GM10847 (cell line): ENCODE measurements around the gene TSHZ3.

Experiments used
- POLR2A ChIP-seq: IDR thresholded peaks from 2 replicates; pipeline ENCODE4 v1.6.1; 2011; ENCODE audit not compliant: insufficient read length; ENCODE audit errors: extremely low read depth

Gene TSHZ3

DNA sequence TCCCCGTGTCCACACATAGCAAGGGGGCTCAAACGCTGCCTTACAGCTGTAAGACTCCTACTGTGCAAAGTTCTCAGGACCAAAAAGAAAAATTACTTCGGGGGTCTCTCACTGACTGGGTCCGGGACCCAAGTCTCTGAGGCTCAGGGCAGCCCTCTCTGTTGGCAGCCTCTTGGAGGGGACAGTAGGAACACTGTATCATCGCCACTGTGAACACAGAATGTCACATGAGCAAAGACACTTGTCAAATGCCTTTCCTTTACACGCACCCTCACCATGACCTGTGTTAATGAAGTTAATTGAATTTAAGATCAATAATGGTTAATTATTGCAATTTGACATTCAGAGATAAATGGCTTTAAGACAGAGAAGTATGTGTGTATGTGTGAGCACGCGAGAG lies 49.6 kb downstream of the TSHZ3 start:
- TF ChIP-seq POLR2A = no peak

DNA sequence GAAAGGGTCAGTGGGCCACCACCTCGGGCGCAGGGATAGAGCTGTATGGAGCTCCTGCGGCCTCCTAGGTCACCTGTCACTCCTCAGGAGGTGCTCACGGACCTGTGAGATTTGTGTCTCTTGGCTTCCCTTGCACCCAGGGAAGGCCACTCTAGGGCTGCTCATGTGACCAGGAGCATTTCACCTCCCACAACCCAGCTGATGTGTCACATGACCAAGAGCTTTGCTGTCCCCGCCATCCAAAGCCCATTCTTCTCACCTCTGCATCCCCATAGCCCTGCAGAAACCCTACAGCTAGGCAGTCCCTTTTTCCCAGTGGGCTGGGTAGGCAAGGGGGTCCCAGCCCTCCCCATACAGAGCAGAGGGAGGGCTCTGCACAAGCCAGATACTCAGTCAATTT lies 51.2 kb downstream of the TSHZ3 start:
- TF ChIP-seq POLR2A = no peak

DNA sequence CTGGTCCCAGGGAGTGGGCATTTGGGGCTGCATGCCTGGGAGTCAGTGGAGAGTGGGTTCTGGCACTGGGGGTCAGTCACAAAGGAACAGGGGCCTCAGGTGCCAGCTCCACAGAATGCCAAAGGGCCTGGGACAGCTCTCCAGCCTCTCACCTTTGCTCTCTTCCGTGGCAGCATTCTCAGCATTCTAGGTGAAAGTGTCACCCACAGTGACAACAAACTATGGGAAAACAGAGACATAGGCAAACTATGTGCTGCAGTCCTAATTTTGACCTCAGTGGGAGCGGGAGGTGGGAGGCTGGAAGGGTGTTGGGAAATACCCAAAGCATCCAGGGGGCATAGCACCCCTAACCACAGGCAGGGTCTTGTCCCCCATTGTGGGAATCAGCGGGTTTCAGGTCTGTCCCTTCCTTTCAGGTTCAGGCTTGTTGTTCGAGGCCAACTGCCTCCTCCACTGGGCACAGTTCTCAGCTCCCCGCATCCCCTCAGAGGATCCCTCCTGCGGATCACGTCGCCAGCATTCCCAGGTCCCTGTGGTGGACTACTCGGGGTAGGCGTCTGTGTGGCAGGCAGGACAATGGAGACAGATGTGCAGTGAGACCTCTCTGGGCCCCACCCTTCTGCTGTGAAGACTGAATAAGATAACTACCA lies 52.4 kb downstream of the TSHZ3 start:
- no peak for TF ChIP-seq POLR2A

DNA sequence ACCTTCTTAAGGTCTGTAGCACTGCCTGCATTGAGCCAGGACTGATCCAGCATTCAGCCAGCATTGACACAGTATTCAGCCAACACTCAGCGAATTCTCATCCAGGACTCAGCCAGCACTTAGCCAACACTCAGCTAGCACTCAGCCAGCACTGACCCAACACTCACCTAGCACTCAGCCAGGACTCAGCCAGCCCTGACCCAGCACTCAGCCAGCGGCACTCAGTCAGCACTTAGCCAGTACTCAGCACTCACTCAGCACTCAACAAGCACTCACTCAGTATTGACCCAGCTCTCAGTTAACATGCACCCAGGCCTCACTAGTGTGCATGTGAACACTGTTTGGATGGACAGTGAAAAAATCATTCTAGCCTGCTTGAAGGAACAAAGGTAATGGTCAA lies 55.0 kb downstream of the TSHZ3 start:
- TF ChIP-seq POLR2A = no peak

DNA sequence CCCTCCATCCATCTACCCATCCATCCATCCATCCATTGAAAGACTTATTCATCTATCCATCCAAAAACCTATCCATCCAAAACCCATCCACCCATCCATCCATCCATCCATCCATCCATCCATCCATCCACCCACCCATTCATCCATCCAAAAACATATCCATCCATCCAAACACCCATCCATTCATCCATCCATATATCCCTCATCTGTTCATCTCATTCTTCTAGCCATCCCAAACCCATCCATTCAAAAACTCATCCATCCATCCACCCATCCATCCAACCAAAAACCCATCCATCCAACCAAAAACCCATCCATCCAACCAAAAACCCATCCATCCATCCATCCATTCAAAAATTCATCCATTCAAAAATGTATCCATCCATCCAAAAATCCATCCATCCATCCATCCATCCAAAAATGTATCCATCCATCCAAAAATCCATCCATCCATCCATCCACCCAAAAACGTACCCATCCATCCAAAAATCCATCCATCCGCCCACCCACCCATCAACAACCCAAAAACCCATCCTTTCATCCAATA lies 56.5 kb downstream of the TSHZ3 start:
- no peak for TF ChIP-seq POLR2A

DNA sequence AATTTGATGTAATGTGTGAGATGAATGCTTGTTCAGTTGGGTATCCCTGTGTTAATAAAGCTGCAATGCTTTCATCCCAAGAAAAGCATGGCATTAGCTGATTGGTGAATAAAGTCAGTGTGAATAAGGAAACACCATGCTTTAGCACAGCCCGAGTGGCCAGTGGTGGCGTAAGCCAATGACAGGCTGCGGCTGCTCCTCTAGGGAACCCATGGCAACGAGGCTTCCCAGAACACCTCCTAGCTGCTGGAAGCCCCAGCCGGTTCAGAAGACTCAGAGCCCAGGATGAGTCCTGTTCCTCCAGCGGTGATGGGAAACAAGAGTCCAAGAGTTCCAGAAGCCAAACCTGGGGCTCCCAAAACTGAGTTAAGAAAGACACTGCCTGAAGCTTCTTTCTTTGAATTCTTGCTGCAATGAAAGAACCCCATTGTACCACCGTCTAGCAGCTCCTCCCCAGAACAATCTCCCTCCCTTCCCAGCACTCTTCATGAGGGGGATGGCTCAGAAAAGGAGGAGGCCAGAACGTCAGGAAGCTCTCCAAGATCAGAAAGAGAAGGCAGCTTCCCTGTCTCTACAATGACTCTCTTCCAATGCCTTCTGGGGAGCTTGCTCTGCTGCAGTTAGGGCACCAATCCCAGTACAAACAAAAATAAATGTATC lies 58.2 kb downstream of the TSHZ3 start:
- no peak for TF ChIP-seq POLR2A

DNA sequence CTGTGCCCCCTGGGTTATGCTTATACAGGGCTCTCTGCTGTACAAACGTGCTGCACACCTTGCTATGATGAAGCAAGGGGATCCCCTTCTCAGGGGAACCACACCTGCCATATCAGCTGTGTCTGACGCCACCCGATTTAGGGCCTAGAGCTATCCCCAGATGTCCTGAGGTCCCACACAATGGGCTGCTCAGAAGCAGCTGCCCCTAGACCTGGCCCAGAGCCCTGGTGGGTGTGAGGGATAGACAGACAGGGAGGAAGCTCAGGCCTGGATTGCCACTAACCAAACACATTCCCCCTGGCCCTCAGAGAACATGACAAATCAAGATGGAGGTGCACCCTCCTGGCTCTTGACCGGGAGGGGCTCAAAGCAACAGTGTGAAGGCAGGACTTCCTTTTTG lies 59.3 kb downstream of the TSHZ3 start:
- TF ChIP-seq POLR2A = no peak

DNA sequence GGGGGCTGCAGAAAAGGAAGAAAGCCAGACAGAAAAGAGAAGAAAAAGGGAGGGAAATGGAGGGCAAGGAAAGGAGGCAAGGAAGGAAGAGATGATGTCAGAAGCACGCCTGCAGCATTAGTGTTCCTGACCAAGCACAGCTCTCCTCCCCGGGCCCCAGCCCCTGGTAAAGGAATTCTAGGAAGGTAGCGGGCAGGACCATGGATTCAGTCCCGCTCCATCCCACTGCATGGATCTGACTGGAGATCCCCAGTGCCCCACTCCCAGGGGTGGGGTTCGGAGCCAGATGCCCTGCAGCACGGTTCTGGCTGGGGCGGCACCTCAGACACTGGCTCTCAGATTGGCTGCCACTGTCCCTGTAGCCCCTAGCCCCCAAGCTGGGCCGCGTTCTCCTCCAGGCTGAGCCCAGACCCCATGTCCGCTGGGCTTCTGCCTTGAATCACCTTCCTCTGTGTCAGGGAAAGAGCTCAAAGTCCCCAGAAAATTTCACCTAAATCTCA lies 59.8 kb downstream of the TSHZ3 start:
- no peak for TF ChIP-seq POLR2A

DNA sequence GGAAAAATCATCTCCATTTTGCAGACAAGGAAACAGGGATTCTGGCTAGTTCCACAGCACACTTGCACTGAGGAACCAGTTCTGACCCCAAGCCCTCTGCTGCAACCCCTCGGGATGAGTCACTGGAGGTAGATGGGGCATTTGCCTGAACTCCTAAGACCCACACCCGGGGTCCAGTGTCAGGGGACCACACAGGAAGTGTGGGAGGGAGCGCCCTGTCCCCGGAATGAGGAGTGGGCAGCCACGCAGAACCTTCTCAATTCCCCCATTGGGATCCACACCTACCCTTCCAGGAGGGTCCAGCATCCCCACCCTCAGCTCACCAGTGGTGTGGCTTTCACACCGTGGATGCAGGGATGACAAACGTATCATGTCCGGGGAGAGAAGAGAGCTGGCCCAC lies 62.7 kb downstream of the TSHZ3 start:
- no peak for TF ChIP-seq POLR2A

DNA sequence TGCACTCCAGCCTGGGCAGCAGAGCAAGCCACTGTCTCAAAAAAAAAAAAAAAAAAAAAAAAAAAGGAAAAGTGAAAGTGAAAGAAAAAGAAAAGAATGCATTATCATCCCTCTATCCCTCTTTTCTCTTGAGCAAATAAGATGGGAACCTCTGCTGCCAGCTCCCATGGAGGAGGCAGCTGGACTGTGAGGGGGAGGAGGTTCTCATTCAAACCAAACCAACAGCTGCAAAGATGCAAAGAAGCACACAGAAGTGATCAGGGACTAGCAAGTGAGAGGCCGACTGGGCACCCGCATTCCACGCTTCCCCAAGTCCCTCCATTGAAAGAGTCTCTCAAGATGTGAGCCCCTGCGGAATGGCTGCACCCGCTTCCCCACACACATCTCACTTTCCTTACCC lies 63.5 kb downstream of the TSHZ3 start:
- TF ChIP-seq POLR2A = no peak

DNA sequence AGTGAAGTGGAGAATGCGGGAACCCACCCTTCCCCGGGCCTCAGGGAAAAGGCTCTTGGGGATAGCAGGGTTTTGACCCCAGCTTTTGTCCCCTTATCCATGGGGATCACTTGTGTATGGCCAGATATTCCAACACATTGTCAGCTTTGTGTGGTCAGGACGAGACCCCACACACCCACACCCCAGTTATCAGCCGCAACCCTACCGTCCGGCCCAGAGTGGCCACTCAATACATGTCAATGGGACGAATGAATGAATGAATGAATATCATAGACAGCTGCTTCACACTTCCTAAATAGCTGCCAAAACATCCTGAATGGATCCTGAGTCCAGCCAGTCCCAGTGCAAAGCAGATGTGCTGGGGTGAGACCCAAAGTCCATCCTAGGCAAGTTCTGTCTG lies 64.6 kb downstream of the TSHZ3 start:
- no peak for TF ChIP-seq POLR2A

DNA sequence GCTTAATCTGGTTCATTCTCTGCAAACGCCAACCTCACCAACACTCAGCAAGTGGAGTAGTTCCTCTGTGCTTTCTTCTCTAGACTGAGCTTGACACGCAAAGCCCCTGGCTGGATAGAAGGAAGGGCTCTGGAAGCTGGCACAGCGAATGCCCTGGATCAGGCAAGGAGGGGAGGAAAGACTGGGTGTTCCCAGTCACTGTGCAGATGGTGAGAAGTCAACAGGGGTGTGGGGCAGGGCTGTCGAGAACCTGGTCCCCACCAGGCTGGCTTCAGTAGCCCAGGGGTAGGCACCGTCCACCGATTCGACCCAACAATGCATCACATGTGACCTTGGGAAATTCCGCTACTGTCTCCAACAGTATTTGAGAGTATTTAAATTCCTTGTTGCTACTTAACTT lies 65.5 kb downstream of the TSHZ3 start:
- TF ChIP-seq POLR2A = no peak

DNA sequence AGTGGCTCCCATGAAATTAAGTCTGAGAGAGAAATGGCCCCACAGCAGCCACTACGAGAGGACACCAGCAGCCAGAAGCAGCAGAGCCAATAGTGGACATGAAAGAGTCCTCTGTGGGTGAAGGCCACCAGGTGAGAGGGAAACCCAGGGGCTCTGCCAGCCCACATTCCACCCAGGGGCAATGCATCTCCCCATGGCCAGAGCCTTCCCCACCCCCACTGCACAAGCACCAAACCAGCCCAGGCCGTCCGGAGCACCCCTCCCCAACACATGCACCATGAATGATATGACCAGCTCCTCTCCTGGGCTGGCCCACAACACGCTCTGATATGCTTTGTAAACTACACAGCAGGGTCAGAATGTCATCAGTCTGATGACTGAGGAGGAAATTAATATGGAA lies 66.9 kb downstream of the TSHZ3 start:
- no peak for TF ChIP-seq POLR2A

DNA sequence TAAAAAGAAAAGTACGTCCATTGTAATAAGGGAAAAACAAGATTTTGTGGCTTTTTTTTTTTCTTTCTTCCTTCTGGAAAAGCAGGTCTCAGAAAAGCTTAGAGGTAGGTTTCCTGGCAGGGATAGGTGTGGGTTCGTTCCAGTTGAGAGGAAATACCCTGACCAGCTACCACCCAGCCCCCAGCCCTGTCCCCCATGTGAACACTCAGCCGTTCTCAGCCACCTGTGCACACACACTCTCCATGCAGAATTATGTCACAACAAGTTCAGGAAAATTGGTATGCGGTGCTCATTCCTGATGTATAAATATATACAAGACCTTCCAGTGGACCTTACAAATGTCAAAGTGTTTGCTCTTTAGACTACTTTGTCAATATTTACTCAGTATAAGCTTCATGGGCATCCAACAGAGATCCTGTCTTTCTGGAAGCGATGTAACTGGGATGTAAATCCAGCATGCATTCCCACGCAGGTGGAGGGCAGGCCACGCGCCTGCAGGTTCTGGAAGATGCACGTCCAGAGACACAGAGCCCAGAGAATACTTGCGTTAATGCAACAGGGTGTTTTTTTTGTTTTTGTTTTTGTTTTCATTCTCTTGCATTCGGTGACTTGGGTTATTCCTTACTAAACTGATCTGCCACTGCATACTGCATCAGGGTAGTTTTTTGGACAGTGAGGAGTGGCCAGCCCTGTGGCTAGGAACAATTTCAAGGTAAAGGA lies 68.8 kb downstream of the TSHZ3 start:
- no peak for TF ChIP-seq POLR2A

DNA sequence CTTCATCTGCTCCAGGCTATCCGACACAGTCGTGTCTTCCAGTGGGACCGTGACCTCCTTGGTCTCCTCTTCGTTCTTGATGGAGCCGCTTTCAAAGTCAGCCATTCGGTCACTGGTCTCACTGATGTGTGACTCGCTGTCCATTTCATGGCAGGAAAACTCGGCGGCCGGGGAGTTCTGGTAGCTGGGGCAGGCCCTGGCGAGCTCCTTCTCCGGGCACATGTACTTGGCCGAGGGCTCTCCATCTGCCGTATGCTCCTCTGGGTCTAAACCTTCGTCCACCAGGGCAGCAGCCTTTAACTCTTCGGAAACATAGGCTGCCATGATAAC lies 69.8 kb downstream of the TSHZ3 start:
- no peak for TF ChIP-seq POLR2A
